NCI-H526 treated with DMSO at 0.1 percent for 48 hours (cell line): Measurements from ENCODE around the gene TNIP2.

ENCODE experiments used
- DNase-seq: peaks from one replicate; lab custom pipeline; 2025; lab: John Stamatoyannopoulos, UW

Gene TNIP2

GRCh38 chr4:2714918-2715317, 41.2 kb downstream of the TNIP2 start:
- no peak for DNase-seq

DNA sequence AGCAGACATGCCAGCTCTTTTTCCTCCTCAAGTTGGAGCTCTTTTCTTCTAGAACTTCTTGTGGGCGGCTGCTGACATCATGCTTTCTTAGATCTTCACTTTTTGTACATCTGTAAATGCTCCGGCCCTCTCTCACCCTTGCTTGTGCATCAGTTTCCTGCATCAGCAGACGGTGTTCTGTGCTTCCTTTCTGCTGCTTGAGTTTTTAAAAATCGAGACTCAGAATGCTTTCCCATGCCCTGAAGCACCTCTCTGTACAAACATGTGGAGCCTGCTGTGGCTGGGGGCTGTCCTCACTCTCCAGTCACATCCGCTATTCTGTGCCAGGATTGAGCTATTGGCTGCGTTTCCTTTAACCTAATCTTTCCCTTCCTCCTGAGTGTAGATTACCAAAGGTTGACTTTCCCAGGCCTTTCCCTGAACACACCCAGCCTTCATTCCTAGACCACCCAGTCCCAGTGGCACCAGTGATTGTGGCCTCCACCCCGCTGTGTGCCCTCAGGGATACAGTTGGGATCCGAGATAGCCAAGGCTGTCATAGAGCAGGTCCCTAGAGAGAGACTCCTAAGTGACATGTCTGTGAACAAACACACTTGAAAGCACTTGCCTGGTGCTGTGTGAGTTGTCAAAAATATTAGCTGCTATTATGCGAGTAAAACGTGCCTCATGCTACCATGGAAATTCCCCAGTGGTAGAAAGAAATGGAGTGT, 41.9 kb downstream of the TNIP2 start:
- DNase-seq = no peak

DNA sequence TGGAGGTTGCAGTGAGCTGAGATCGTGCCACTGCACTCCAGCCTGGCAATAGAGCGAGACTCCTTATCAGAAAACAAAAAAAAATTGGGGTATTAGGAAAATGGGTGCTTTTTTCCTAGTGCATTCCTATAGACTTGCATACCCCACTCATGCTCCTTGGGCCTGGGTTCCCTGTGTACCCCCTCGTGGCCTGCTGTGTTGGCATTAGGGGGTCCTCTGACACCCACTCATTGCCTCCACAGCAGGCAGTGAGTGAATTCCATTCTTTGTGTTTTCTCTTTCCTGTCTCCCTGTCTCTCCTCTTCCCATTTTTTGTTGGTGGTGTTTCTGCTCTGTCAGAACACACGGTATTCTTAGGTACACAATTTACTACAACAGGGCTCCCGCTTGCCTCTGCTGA, 42.8 kb downstream of the TNIP2 start:
- no peak for DNase-seq

DNA sequence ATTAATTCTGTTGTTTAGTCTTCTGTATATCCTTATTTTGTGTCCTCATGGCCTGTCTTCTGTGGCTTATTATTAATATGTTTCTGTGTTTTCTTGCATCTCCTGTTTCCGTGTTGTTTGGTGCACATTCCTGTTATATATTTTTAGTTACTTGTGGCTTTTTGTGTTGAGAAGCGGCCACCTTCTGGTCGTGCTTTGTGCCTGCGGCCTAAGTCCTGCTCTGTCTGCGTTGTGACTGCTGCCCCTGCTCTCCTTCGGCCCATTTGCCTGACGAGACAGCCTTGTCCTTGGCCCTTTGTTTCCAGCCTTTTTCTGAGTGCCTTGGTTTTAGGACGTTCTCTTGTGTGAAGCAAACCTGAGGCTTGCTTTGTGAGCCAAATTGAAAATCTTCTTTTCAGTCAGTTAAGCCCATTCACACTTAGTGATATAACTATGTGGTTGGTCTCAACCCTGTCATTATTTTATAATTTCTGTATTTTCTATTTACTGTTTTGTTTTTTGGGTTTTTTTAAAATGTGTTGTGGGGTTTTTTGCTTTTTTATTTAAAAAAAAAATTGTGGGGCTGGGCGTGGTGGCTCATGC, 43.8 kb downstream of the TNIP2 start:
- DNase-seq = no peak

- DNase-seq = no peak
Observed at GRCh38 chr4:2702770-2703169, 53.4 kb downstream of the TNIP2 start.

DNA sequence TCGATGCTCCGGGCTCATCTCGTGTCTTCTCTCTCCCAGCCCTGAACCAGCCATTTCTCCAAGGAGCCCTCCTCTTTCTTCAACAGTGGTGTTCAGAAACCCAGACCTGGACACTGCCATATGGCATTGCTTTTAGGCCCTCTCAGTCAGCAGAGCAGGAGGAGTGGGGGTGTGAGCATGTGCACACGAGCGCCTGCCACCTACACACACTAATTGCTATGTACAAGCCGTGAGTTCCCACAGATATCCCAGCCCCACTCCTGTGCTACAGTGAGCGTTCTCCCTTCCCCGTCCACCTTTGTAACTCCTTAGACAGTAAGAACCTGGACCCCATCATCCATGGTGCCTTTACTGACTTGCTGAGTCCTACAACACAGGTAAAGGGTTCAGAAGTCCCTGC, 53.8 kb downstream of the TNIP2 start:
- no peak for DNase-seq

- DNase-seq = no peak
Observed at GRCh38 chr4:2700031-2700430, 56.1 kb downstream of the TNIP2 start.

- DNase-seq = no peak
Observed at GRCh38 chr4:2699534-2699933, 56.6 kb downstream of the TNIP2 start.

- no peak for DNase-seq
Observed at GRCh38 chr4:2698951-2699505, 57.1 kb downstream of the TNIP2 start.

DNA sequence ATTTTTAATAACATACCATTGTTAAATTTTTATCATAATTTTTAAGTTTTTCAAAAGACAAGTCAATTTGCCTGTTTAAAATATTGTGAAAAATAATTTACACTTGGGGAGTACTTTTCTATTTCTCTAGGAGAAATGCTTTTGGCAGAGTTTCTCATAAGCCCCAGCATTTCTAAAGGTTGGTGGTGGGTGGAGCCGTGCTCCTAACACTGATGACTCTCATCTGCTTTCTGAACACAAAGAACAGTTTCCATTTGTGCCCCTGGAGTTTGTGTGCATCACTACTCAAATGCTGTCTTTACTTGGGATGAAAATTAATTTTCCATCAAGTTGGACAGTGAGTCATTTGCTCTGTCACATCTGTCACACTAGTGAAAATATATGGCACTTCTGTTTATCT, 57.6 kb downstream of the TNIP2 start:
- no peak for DNase-seq

- DNase-seq = no peak
Observed at GRCh38 chr4:2697995-2698414, 58.1 kb downstream of the TNIP2 start.

- DNase-seq = no peak
Observed at GRCh38 chr4:2696423-2696822, 59.7 kb downstream of the TNIP2 start.

- DNase-seq = no peak
Observed at GRCh38 chr4:2695346-2696060, 60.6 kb downstream of the TNIP2 start.

GRCh38 chr4:2694691-2695090, 61.4 kb downstream of the TNIP2 start:
- DNase-seq = no peak

- DNase-seq = no peak
Observed at GRCh38 chr4:2691952-2692435, 64.1 kb downstream of the TNIP2 start.
